Measurements from ENCODE around the gene SMIM7.

GRCh38 chr19:16612636-16613035 lies 47.3 kb downstream of the SMIM7 start:
- TF ChIP-seq CTCF (IDR thresholded peaks at IDR 0.05) (no peak), POLR2A (IDR thresholded peaks at IDR 0.05) (no peak), EP300 (IDR thresholded peaks at IDR 0.05) (no peak)

Data from stomach (tissue), 4 donors.